Measurements from ENCODE around the gene CHIC2. TPM values are rescaled to one million over a fixed set of nuclear protein-coding genes. Genes with fewer than 3 reads are reported as not detected.

The CHIC2 gene
- total RNA-seq, 4 donors from 2014 or later: 25.2 to 65.2 (median 41.4) TPM

DNA sequence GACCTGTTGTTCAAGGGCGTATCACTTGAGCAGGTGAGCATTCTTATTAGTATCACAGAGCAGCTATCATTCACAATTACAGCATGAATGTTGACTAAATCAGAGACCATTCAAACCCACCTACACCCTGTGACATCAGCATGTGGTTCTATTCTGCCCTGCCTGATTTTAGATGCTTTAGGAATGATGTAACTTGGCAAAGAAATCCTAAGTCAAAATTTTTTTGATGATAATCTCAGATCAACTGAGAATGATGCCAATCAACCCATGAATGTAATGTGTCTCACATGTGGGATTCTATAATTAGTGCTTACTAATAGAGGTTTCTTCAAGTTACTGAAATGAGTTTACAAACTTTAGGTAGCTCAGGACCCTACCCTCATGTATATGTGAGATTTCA, 13.4 kb upstream of the CHIC2 start:
- TF ChIP-seq, protein P1, sequence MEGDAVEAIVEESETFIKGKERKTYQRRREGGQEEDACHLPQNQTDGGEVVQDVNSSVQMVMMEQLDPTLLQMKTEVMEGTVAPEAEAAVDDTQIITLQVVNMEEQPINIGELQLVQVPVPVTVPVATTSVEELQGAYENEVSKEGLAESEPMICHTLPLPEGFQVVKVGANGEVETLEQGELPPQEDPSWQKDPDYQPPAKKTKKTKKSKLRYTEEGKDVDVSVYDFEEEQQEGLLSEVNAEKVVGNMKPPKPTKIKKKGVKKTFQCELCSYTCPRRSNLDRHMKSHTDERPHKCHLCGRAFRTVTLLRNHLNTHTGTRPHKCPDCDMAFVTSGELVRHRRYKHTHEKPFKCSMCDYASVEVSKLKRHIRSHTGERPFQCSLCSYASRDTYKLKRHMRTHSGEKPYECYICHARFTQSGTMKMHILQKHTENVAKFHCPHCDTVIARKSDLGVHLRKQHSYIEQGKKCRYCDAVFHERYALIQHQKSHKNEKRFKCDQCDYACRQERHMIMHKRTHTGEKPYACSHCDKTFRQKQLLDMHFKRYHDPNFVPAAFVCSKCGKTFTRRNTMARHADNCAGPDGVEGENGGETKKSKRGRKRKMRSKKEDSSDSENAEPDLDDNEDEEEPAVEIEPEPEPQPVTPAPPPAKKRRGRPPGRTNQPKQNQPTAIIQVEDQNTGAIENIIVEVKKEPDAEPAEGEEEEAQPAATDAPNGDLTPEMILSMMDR (IDR thresholded peaks at IDR 0.05): no peak
- DNase-seq (ENCODE audit: low spot score) (no peak), ATAC-seq (ENCODE audit: low FRiP score) (no peak)

DNA sequence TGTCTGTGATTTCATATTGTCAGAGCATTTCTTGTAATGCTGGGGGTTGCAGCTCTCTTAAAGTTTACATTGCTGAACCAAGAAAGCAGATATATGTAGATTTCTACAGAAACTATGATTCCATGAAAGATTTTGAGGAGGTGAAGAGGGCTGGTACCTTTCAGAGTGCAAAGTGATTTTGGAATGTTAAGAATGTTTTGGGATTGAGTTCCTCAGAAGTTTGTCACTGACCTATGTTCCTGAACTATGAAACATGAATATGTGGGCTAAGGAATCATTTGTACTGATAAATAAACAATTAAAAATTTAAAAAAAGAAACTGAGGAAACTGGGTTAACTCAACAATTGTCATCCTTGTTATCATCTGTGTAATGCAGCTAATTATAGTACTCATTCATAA, 12.3 kb upstream of the CHIC2 start:
- ATAC-seq (ENCODE audit: low FRiP score): no peak
- no peak for DNase-seq (ENCODE audit: low spot score)
- TF ChIP-seq, protein P1 (IDR thresholded peaks at IDR 0.05): no peak

DNA sequence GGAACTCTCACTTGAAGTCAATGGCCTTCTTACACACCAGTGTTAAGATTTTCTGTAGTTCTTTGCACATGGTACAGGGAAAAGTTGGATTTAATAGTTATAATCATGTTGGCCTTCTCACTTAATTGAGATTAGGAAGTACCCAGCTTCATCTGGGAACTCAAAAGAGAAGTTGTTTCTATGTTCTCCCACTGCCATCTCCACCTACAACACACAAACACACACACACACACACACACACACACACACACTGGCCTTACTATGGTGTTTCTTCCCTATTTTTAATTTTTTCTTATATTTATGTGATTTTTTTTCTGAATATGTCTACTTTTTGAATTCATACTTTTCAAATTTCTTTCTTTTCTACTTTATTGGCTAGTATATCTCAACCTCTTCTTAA, 10.0 kb upstream of the CHIC2 start:
- TF ChIP-seq, protein P1 (IDR thresholded peaks at IDR 0.05): no peak
- ATAC-seq (ENCODE audit: low FRiP score): no peak

DNA sequence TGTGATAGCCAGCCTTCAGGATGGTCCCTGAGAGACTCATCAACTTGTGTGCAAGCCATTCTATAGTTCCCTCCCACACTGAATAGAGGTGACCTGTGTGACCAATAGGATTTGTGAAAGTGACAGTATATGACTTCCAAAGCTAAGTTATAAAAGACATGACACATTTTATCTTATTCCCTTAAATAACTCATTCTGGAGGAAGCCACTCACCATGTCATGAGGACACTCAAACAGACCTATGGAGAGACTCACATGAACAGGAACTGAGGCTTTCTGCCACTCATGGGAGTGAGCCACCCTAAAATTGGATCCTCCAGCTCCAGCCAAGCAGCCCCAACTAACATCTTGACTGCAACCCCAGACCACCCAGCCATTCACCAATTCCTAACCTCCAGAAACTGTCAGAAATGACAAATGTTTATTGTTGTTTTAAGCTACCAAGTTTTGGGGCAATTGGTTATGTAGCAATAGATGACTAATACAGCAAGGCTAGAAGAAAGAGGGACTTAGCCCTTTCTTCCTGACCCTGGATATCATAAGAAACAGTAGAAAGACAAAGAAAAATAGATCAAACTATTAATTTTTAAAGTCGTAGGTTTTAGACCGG, 9.0 kb upstream of the CHIC2 start:
- ATAC-seq (ENCODE audit: low FRiP score) (no peak), DNase-seq (ENCODE audit: low spot score) (no peak)
- TF ChIP-seq, protein P1 (IDR thresholded peaks at IDR 0.05): no peak

More for the DNA sequence above, 10.0 kb upstream of the CHIC2 start:
- DNase-seq (ENCODE audit: low spot score): no peak

DNA sequence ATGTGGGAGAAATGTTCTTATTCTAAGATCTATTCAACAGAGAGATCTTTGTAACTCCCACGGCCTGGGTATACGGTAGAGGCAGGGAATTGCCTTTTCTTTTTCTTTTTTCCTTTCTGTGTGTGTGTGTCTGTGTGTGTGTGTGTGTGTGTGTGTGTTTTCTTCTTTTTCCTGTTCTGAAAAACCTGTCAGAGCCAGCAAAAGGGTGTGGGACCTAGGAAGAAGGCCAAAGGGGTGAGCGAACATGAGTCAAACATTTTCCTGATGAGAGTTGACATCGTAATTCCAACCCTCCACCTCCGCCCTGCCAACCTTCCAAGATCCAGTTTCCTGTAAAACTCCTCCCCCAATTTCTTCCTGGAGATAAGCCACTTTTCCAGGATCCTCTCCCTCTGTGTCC, 2.8 kb upstream of the CHIC2 start:
- DNase-seq (ENCODE audit: low spot score) (no peak), ATAC-seq (ENCODE audit: low FRiP score) (peak; percentile 69)
- TF ChIP-seq, protein P1 (IDR thresholded peaks at IDR 0.05): no peak

DNA sequence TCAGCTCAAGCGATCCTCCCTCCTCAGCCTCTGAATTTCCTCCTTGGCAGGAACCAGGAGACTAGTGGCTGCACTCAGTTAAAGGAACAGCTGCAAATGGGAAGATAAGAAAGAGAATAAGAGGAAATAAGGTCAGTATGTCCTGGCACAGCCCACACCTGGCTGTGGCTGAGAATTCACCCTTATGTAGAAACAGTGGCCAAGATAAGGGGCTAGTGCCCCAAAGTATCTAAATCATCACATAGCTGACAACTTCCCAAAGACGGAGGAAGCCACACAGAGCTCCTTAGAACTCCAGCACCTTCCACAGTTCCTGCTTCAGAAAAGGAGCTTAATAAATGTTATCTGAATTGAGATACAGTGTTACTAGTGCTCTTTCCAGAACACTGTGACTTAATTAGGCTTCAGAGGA, 2.3 kb upstream of the CHIC2 start:
- TF ChIP-seq, protein P1 (IDR thresholded peaks at IDR 0.05): no peak
- no peak for DNase-seq (ENCODE audit: low spot score)
- peak; percentile 1 for ATAC-seq (ENCODE audit: low FRiP score)

DNA sequence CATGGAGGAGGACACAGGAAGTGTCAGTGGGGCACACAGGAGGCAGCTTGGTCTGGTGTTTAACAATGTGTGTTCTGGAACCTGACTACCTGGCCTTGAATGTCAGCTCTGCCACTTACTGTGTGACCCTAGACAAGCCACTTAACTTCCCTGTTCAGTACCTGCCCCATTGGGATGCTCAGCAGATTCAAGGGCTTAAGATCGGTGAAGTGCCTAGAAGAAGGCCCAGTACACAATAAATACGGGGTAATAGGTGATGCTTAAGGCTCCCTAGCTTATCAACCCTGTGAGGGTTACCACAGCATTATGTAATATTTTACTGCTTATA, 1.6 kb upstream of the CHIC2 start:
- no peak for DNase-seq (ENCODE audit: low spot score)
- TF ChIP-seq, protein P1 (IDR thresholded peaks at IDR 0.05): no peak
- ATAC-seq (ENCODE audit: low FRiP score): no peak

Measured in omental fat pad (tissue), 4 donors.